BLaER1 treated with 17β-estradiol and CSF1 and Interleukin-3, amounts not matched to agents 10 nM and 100 nM (cell line): ENCODE measurements around the gene FFAR2.

ENCODE experiments used
- H3K27ac ChIP-seq, 11 experiments: shearing (Covaris generic); formaldehyde crosslinking; 2 replicates each; pipeline ENCODE4 v1.8.1; 2022
- H3K27me3 ChIP-seq, 11 experiments: shearing (Covaris generic); formaldehyde crosslinking; 2 replicates each; pipeline ENCODE4 v1.8.1; 2022
- H3K36me3 ChIP-seq, 11 experiments: shearing (Covaris generic); formaldehyde crosslinking; 2 replicates each; pipeline ENCODE4 v1.8.1; 2022
- H3K4me1 ChIP-seq, 10 experiments: shearing (Covaris generic); formaldehyde crosslinking; 2 replicates each; pipeline ENCODE4 v1.8.1; 2022
- H3K4me2 ChIP-seq, 11 experiments: shearing (Covaris generic); formaldehyde crosslinking; 2 replicates each; pipeline ENCODE4 v1.8.1; 2022
- H3K4me3 ChIP-seq, 10 experiments: shearing (Covaris generic); formaldehyde crosslinking; 2 replicates each; pipeline ENCODE4 v1.8.1; 2022
- H3K9ac ChIP-seq, 11 experiments: shearing (Covaris generic); formaldehyde crosslinking; 2 replicates each; pipeline ENCODE4 v1.8.1; 2022
- H3K9me3 ChIP-seq, 11 experiments: shearing (Covaris generic); formaldehyde crosslinking; replicated peaks in 1 of 11; 2 replicates each; pipeline ENCODE4 v1.8.1; 2022
- H4K20me1 ChIP-seq, 11 experiments: shearing (Covaris generic); formaldehyde crosslinking; 2 replicates each; pipeline ENCODE4 v1.8.1; 2022
- Cebpa-rat ChIP-seq, 11 experiments: shearing (Covaris generic); IDR thresholded peaks; 2 replicates each; pipeline ENCODE4 v1.8.1; 2022

Gene FFAR2

GRCh38 chr19:35483089-35483488 is 35.0 kb downstream of the FFAR2 start:
- Histone ChIP-seq H3K4me3 (no peak overlapping the region), H3K27me3 (no peaks in the 10 kb centered on the region), H3K9ac (no peak overlapping the region), H3K27ac (no peak overlapping the region), H3K4me1 (peaks cover 0 to 18% (median 13%) of the 10 kb centered on the region in 10 experiments; a peak in 17 of 20 replicates), H3K36me3 (no peaks in the 10 kb centered on the region), H3K9me3 (no peaks in the 10 kb centered on the region), H3K4me2 (no peak overlapping the region), H4K20me1 (no peaks in the 10 kb centered on the region)
- no peak for TF ChIP-seq Cebpa-rat (IDR thresholded peaks at IDR 0.05)

- Histone ChIP-seq H3K9me3 (no peaks in the 10 kb centered on the region), H3K27ac (no peak overlapping the region), H3K4me3 (no peak overlapping the region), H3K36me3 (no peaks in the 10 kb centered on the region), H3K9ac (no peak overlapping the region), H3K27me3 (no peaks in the 10 kb centered on the region), H3K4me1 (peaks cover 0 to 18% (median 13%) of the 10 kb centered on the region in 10 experiments; a peak in 17 of 20 replicates), H3K4me2 (peak overlapping the region in 10 of 11 experiments; percentile 13 to 77 (median 58); a peak in 18 of 22 replicates), H4K20me1 (no peaks in the 10 kb centered on the region)
- no peak for TF ChIP-seq Cebpa-rat (IDR thresholded peaks at IDR 0.05)
Measured at GRCh38 chr19:35484252-35485036, 36.4 kb downstream of the FFAR2 start.

- Histone ChIP-seq H3K9me3 (no peaks in the 10 kb centered on the region), H3K4me2 (no peak overlapping the region), H3K36me3 (no peaks in the 10 kb centered on the region), H3K27me3 (no peaks in the 10 kb centered on the region), H3K9ac (no peak overlapping the region), H4K20me1 (no peaks in the 10 kb centered on the region), H3K27ac (no peak overlapping the region), H3K4me1 (peaks cover 0 to 18% (median 13%) of the 10 kb centered on the region in 10 experiments; a peak in 17 of 20 replicates), H3K4me3 (no peak overlapping the region)
- TF ChIP-seq Cebpa-rat (IDR thresholded peaks at IDR 0.05) = no peak
Measured at GRCh38 chr19:35486268-35486708, 38.2 kb downstream of the FFAR2 start.

GRCh38 chr19:35487656-35488182 is 39.7 kb downstream of the FFAR2 start:
- no peaks in the 10 kb centered on the region for H4K20me1 ChIP-seq
- H3K4me3 ChIP-seq = no peak overlapping the region
- no peak overlapping the region for H3K27ac ChIP-seq
- H3K9ac ChIP-seq = no peak overlapping the region
- no peak for TF ChIP-seq Cebpa-rat (IDR thresholded peaks at IDR 0.05)
- H3K27me3 ChIP-seq = no peaks in the 10 kb centered on the region
- no peaks in the 10 kb centered on the region for H3K36me3 ChIP-seq
- no peak overlapping the region for H3K4me2 ChIP-seq
- no peaks in the 10 kb centered on the region for H3K9me3 ChIP-seq
- peaks cover 0 to 18% (median 13%) of the 10 kb centered on the region in 10 experiments; a peak in 17 of 20 replicates for H3K4me1 ChIP-seq

- peaks cover 0 to 27% (median 19%) of the 10 kb centered on the region in 10 experiments; a peak in 17 of 20 replicates for H3K4me1 ChIP-seq
- no peak overlapping the region for H3K4me2 ChIP-seq
- no peaks in the 10 kb centered on the region for H3K36me3 ChIP-seq
- no peak overlapping the region for H3K27ac ChIP-seq
- H3K9me3 ChIP-seq = no peaks in the 10 kb centered on the region
- no peak overlapping the region for H3K4me3 ChIP-seq
- H3K9ac ChIP-seq = no peak overlapping the region
- no peak for TF ChIP-seq Cebpa-rat (IDR thresholded peaks at IDR 0.05)
- no peaks in the 10 kb centered on the region for H4K20me1 ChIP-seq
- no peaks in the 10 kb centered on the region for H3K27me3 ChIP-seq
Measured at GRCh38 chr19:35488677-35489076, 40.6 kb downstream of the FFAR2 start.

- Histone ChIP-seq H3K4me3 (no peak within 1 kb of the TSS), H3K27me3 (no peaks in the 10 kb centered on the region), H3K9me3 (no peaks in the 10 kb centered on the region), H3K4me1 (peaks cover under 1 to 24% (median 13%) of the 10 kb centered on the region in 10 experiments; a peak in 16 of 20 replicates), H3K36me3 (no peaks in the 10 kb centered on the region), H3K4me2 (no peak within 1 kb of the TSS), H3K9ac (no peak within 1 kb of the TSS), H3K27ac (no peak within 1 kb of the TSS), H4K20me1 (no peaks in the 10 kb centered on the region)
- TF ChIP-seq Cebpa-rat (IDR thresholded peaks at IDR 0.05) = no peak
Measured at GRCh38 chr19:35490364-35490763, 42.3 kb downstream of the FFAR2 start, which contains the start of gene KRTDAP. TSS of gene KRTDAP (minus strand) at chr19:35490464. CDS start at chr19:35490442, 22 bp downstream.

GRCh38 chr19:35491836-35492360 is 43.8 kb downstream of the FFAR2 start:
- Histone ChIP-seq H3K4me1 (peaks cover 5 to 31% (median 18%) of the 10 kb centered on the region in 10 experiments; a peak in 18 of 20 replicates), H3K9me3 (no peaks in the 10 kb centered on the region), H4K20me1 (no peaks in the 10 kb centered on the region), H3K4me2 (no peak overlapping the region), H3K36me3 (no peaks in the 10 kb centered on the region), H3K9ac (no peak overlapping the region), H3K4me3 (no peak overlapping the region), H3K27ac (no peak overlapping the region), H3K27me3 (no peaks in the 10 kb centered on the region)
- no peak for TF ChIP-seq Cebpa-rat (IDR thresholded peaks at IDR 0.05)

- no peak for TF ChIP-seq Cebpa-rat (IDR thresholded peaks at IDR 0.05)
- no peak overlapping the region for H3K4me3 ChIP-seq
- H3K27ac ChIP-seq = no peak overlapping the region
- peaks cover 5 to 31% (median 18%) of the 10 kb centered on the region in 10 experiments; a peak in 18 of 20 replicates for H3K4me1 ChIP-seq
- H3K9ac ChIP-seq = no peak overlapping the region
- no peaks in the 10 kb centered on the region for H3K36me3 ChIP-seq
- H3K27me3 ChIP-seq = no peaks in the 10 kb centered on the region
- peak overlapping the region in 1 of 11 experiments; percentile 40; a peak in 1 of 22 replicates for H3K4me2 ChIP-seq
- no peaks in the 10 kb centered on the region for H3K9me3 ChIP-seq
- no peaks in the 10 kb centered on the region for H4K20me1 ChIP-seq
Measured at GRCh38 chr19:35493971-35494370, 45.9 kb downstream of the FFAR2 start.
